OCI-LY3 (cell line): ENCODE measurements around the gene KLHDC4.

Source experiments
- CTCF ChIP-seq: fragments of 200-600, 300-600 bp; sonication (generic); IDR thresholded peaks from 2 replicates; pipeline ENCODE4 v1.5.1; 2014; ENCODE audit warnings: antibody characterized with exemption, low read length, low read depth
- EZH2phosphoT487 ChIP-seq: fragments of 200-600 bp; shearing (Covaris generic); IDR thresholded peaks from 2 replicates; pipeline ENCODE4 v1.6.1; 2018; ENCODE audit warnings: antibody characterized with exemption, mixed run types, low read depth

GRCh38 chr16:87728026-87728425 is 37.8 kb downstream of the KLHDC4 start:
- no peak for TF ChIP-seq EZH2phosphoT487
- TF ChIP-seq CTCF: no peak
